ENCODE measurements around the gene ADGRE3.

Gene ADGRE3

DNA sequence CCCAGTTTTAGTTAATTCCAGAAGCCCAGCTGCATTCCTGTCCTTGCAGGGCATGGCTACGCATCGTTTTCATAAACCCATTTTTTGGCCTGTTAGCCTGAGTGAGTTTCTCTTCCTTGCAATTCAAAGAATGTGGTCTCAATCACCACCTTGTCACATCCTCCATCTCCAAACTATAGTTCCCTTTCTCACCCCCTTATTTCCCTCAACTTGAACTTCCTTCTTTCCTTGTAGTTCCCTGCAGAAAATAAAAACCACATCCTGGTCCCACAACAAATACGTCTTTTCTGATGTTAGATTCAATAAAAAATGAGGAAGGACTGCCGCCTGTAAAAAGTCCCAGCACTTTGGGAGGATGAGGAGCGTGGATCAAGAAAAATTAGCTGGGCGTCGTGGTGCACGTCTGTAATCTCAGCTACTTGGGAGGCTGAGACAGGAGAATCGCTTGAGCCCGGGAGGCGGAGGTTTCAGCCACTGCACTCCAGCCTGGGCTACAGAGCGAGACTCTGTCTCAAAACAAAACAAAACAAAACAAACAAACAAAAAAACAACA lies 13.2 kb downstream of the ADGRE3 start:
- no peaks in the 10 kb centered on the region for H3K9me3 ChIP-seq (ENCODE audit: low read length)
- no peaks in the 10 kb centered on the region for H4K20me1 ChIP-seq (ENCODE audit: insufficient read depth, low read length)
- H3K4me1 ChIP-seq (ENCODE audit: insufficient read depth, low read length, severe bottlenecking): no peaks in the 10 kb centered on the region
- no peaks in the 10 kb centered on the region; the same call in 1 of the 2 replicates for H3K27me3 ChIP-seq (ENCODE audit: insufficient read depth, low read length)
- TF ChIP-seq, protein P1, sequence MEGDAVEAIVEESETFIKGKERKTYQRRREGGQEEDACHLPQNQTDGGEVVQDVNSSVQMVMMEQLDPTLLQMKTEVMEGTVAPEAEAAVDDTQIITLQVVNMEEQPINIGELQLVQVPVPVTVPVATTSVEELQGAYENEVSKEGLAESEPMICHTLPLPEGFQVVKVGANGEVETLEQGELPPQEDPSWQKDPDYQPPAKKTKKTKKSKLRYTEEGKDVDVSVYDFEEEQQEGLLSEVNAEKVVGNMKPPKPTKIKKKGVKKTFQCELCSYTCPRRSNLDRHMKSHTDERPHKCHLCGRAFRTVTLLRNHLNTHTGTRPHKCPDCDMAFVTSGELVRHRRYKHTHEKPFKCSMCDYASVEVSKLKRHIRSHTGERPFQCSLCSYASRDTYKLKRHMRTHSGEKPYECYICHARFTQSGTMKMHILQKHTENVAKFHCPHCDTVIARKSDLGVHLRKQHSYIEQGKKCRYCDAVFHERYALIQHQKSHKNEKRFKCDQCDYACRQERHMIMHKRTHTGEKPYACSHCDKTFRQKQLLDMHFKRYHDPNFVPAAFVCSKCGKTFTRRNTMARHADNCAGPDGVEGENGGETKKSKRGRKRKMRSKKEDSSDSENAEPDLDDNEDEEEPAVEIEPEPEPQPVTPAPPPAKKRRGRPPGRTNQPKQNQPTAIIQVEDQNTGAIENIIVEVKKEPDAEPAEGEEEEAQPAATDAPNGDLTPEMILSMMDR (IDR thresholded peaks at IDR 0.05; ENCODE audit: low read length): no peak
- TF ChIP-seq EZH2 (IDR thresholded peaks at IDR 0.05; ENCODE audit: borderline replicate concordance, low read length): no peak
- H3K27ac ChIP-seq (ENCODE audit: low read depth, low read length, poor library complexity, severe bottlenecking): no peak overlapping the region
- no peaks in the 10 kb centered on the region for H3K79me2 ChIP-seq (ENCODE audit: insufficient read depth, low read length)
- no peaks in the 10 kb centered on the region for H3K36me3 ChIP-seq (ENCODE audit: insufficient read depth, low read length)
- H2AFZ ChIP-seq (ENCODE audit: low read length): no peak overlapping the region
- H3K9ac ChIP-seq (ENCODE audit: low read length): no peak overlapping the region
- no peak overlapping the region for H3K4me3 ChIP-seq (ENCODE audit: low read depth, low read length, poor library complexity, severe bottlenecking)
- no peaks in the 10 kb centered on the region for H3F3A ChIP-seq (ENCODE audit: insufficient read depth, low read length)
- no peaks in the 10 kb centered on the region for H3K9me2 ChIP-seq (ENCODE audit: low read depth, low read length)
- H3K4me2 ChIP-seq (ENCODE audit: low read length): no peak overlapping the region

DNA sequence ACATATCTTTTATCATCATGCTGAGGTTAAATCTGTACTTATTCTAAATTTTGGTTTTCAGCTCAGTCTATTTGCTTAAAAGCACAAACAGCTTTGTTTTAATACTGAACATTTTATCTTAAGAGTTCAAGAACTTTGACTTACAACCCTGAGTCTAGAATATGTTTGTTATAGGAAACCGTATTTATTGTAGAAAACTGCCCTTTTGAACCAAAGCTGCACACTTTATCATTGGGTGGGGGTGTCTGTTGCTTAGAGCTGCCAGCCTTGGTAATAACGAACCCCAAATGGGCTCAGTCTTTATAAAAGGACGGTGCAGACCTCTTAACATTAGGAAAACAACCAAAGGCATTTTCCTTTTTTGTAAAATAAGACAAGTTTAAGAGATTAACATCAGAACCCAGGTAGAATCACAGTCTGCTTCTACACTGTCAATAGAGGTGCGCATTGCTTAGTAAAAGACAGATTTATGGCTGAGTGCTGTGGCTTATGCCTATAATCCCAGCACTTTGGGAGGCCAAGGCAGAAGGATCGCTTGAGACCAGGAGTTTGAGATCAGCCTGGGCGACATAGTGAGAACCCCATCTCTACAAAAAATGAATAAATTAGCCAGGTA lies 14.7 kb downstream of the ADGRE3 start:
- H3K27me3 ChIP-seq (ENCODE audit: insufficient read depth, low read length): no peaks in the 10 kb centered on the region; the same call in 1 of the 2 replicates
- H3K9me3 ChIP-seq (ENCODE audit: low read length): no peaks in the 10 kb centered on the region
- H3K79me2 ChIP-seq (ENCODE audit: insufficient read depth, low read length): no peaks in the 10 kb centered on the region
- TF ChIP-seq, protein P1 (IDR thresholded peaks at IDR 0.05; ENCODE audit: low read length): no peak
- TF ChIP-seq EZH2 (IDR thresholded peaks at IDR 0.05; ENCODE audit: borderline replicate concordance, low read length): no peak
- no peak overlapping the region for H3K27ac ChIP-seq (ENCODE audit: low read depth, low read length, poor library complexity, severe bottlenecking)
- H3F3A ChIP-seq (ENCODE audit: insufficient read depth, low read length): no peaks in the 10 kb centered on the region
- no peak overlapping the region for H3K4me3 ChIP-seq (ENCODE audit: low read depth, low read length, poor library complexity, severe bottlenecking)
- no peaks in the 10 kb centered on the region for H4K20me1 ChIP-seq (ENCODE audit: insufficient read depth, low read length)
- H3K36me3 ChIP-seq (ENCODE audit: insufficient read depth, low read length): no peaks in the 10 kb centered on the region
- H3K9me2 ChIP-seq (ENCODE audit: low read depth, low read length): no peaks in the 10 kb centered on the region
- H2AFZ ChIP-seq (ENCODE audit: low read length): no peak overlapping the region
- H3K4me1 ChIP-seq (ENCODE audit: insufficient read depth, low read length, severe bottlenecking): no peaks in the 10 kb centered on the region
- H3K9ac ChIP-seq (ENCODE audit: low read length): no peak overlapping the region
- H3K4me2 ChIP-seq (ENCODE audit: low read length): no peak overlapping the region

DNA sequence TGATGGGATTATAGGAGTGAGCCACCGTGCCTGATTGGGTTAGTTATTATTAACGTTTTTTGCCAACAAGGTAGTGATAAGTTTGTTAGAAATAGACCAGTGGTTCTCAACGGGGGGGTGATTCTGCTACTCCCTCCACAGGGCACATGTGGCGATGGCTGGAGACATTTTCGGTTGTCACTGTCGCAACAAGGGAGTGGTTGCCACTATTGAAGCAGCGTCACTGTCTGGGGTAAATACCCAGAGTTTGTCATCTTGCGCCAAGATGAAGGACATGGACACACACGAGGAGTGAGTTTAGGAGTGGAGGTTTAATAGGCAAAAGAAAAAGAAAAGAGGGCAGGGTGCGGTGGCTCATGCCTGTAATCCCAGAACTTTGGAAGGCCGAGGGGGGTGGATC lies 18.9 kb downstream of the ADGRE3 start:
- Histone ChIP-seq H3K36me3 (ENCODE audit: insufficient read depth, low read length) (no peaks in the 10 kb centered on the region), H3K4me2 (ENCODE audit: low read length) (no peak overlapping the region), H3K4me3 (ENCODE audit: low read depth, low read length, poor library complexity, severe bottlenecking) (no peak overlapping the region), H3K79me2 (ENCODE audit: insufficient read depth, low read length) (no peaks in the 10 kb centered on the region), H4K20me1 (ENCODE audit: insufficient read depth, low read length) (no peaks in the 10 kb centered on the region), H3K9me3 (ENCODE audit: low read length) (no peaks in the 10 kb centered on the region), H3K27ac (ENCODE audit: low read depth, low read length, poor library complexity, severe bottlenecking) (no peak overlapping the region), H3K9me2 (ENCODE audit: low read depth, low read length) (no peaks in the 10 kb centered on the region), H3F3A (ENCODE audit: insufficient read depth, low read length) (no peaks in the 10 kb centered on the region), H2AFZ (ENCODE audit: low read length) (no peak overlapping the region), H3K27me3 (ENCODE audit: insufficient read depth, low read length) (no peaks in the 10 kb centered on the region), H3K4me1 (ENCODE audit: insufficient read depth, low read length, severe bottlenecking) (no peaks in the 10 kb centered on the region), H3K9ac (ENCODE audit: low read length) (no peak overlapping the region)
- no peak for TF ChIP-seq EZH2 (IDR thresholded peaks at IDR 0.05; ENCODE audit: borderline replicate concordance, low read length)

Measured in OCI-LY1 (cell line).